CD8-positive, alpha-beta memory T cell (primary cell): ENCODE data around the gene DOCK2. TPM values are rescaled to one million over a fixed set of nuclear protein-coding genes. Genes with fewer than 3 reads are reported as not detected.

Source experiments
- CTCF ChIA-PET: fragments of 350-600 bp; sonication (Branson Sonifier 250); formaldehyde crosslinking; loops from one replicate; lab custom pipeline; 2021; ENCODE audit warnings: antibody characterized with exemption; lab: Charles Lee
- POLR2A ChIA-PET: fragments of 350-600 bp; sonication (Branson Sonifier 250); formaldehyde crosslinking; loops from one replicate; lab custom pipeline; 2021; ENCODE audit warnings: antibody characterized with exemption; lab: Charles Lee
- DNase-seq, 5 donors: peaks; one replicate each; pipeline versions ENCODE4 v3.0.0 to v3.0.0-alpha.2; 2020 to 2022; ENCODE audit warnings: mixed read lengths in 1 of 5
- H3K27ac ChIP-seq: one replicate; pipeline ENCODE4 v1.7.0; 2013; ENCODE audit warnings: low read depth, mild to moderate bottlenecking, low read length, moderate library complexity
- H3K27me3 ChIP-seq: 2 replicates; pipeline ENCODE4 v1.7.0; 2013; ENCODE audit warnings: low read length, mild to moderate bottlenecking; ENCODE audit not compliant: insufficient read depth, poor library complexity, severe bottlenecking
- H3K36me3 ChIP-seq: 2 replicates; pipeline ENCODE4 v1.7.0; 2013; ENCODE audit warnings: mild to moderate bottlenecking, low read length, moderate library complexity; ENCODE audit not compliant: insufficient read depth
- H3K4me1 ChIP-seq: 2 replicates; pipeline ENCODE4 v1.7.0; 2013; ENCODE audit warnings: mild to moderate bottlenecking, low read length, moderate library complexity; ENCODE audit not compliant: insufficient read depth
- H3K4me3 ChIP-seq: 2 replicates; pipeline ENCODE4 v1.7.0; 2013; ENCODE audit warnings: mild to moderate bottlenecking, low read length
- H3K9me3 ChIP-seq: 2 replicates; pipeline ENCODE4 v1.7.0; 2013; ENCODE audit warnings: mild to moderate bottlenecking, low read length
- H3K27ac Mint-ChIP-seq, 8 donors: one replicate each; pipeline ENCODE4 v1.8.0; 2020 to 2021; ENCODE audit warnings: mixed read lengths in 8 of 8, mild to moderate bottlenecking in 6 of 8, inconsistent platforms in 3 of 8, moderate library complexity in 3 of 8
- H3K27me3 Mint-ChIP-seq, 2 donors: one replicate each; pipeline ENCODE4 v1.8.0; 2020 to 2021; ENCODE audit warnings: mixed read lengths in 2 of 2, mild to moderate bottlenecking in 1 of 2, moderate library complexity in 1 of 2
- H3K36me3 Mint-ChIP-seq, 3 donors: one replicate each; pipeline ENCODE4 v1.8.0; 2020 to 2021; ENCODE audit warnings: mixed read lengths in 3 of 3, inconsistent platforms in 1 of 3, mild to moderate bottlenecking in 1 of 3
- H3K4me1 Mint-ChIP-seq, 3 donors: one replicate each; pipeline ENCODE4 v1.8.0; 2020 to 2021; ENCODE audit warnings: mixed read lengths in 3 of 3, inconsistent platforms in 1 of 3, mild to moderate bottlenecking in 1 of 3
- H3K4me3 Mint-ChIP-seq, 7 donors: one replicate each; pipeline ENCODE4 v1.8.0; 2020 to 2021; ENCODE audit warnings: mixed read lengths in 7 of 7, mild to moderate bottlenecking in 6 of 7, moderate library complexity in 4 of 7, inconsistent platforms in 2 of 7
- H3K9me3 Mint-ChIP-seq, 5 donors: one replicate each; pipeline ENCODE4 v1.8.0; 2020 to 2022; ENCODE audit warnings: mixed read lengths in 5 of 5, mild to moderate bottlenecking in 3 of 5, moderate library complexity in 2 of 5, inconsistent platforms in 1 of 5
- polyA plus RNA-seq: library from polyadenylated mRNA; unstranded; fragments of 300-500 nt; fragmentation: Illumina TruSeq; gene quantifications from one replicate; pipeline ENCODE4 v1.2.3, GENCODE V29; 2021
- total RNA-seq, 2 experiments: library from RNA; stranded (reverse); gene quantifications; one replicate each; pipeline ENCODE4 v1.2.3, GENCODE V29; 2021

The DOCK2 gene
- total and polyA plus RNA-seq, 3 experiments from 2014 or later, result 102 to 157 (median 155) TPM

DNA sequence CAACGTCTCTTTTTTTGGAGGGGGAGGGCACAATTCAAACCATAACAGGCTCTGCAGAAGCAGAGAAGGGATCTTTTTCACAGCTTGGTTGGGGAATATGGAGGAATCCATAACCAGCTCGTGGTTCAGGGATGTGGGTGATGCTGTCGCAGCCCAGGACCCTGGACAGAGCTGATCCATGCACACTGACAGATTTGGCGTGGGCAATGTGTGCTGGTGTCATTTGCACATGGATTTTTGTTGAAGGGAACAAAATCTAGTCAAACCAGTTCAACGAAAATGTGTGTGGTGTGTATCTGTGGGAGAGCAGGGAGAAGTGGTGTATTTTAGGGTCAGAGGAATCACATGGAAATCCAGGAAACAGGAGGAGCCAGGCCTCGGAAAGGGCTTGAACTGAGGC, 4.2 kb downstream of the DOCK2 start:
- Histone ChIP-seq H3K27ac (no peak overlapping the region), H3K4me1 (peaks cover 38% of the 10 kb centered on the region), H3K4me3 (no peak overlapping the region), H3K36me3 (no peaks in the 10 kb centered on the region), H3K27me3 (no peaks in the 10 kb centered on the region), H3K9me3 (no peaks in the 10 kb centered on the region)
- POLR2A ChIA-PET, result no interaction called here
- no peaks in the 10 kb centered on the region for H3K27me3 Mint-ChIP-seq
- CTCF ChIA-PET, result no interaction called here
- peak overlapping the region in 4 of 7 donors; percentile 5 to 67 (median 46) for H3K4me3 Mint-ChIP-seq
- no peak for DNase-seq
- H3K4me1 Mint-ChIP-seq, result peaks cover 77 to 90% (median 90%) of the 10 kb centered on the region in 3 donors
- H3K27ac Mint-ChIP-seq, result peak overlapping the region in 3 of 8 donors; percentile 4 to 12 (median 5)
- H3K9me3 Mint-ChIP-seq, result no peaks in the 10 kb centered on the region
- H3K36me3 Mint-ChIP-seq, result peaks cover 11 to 64% (median 18%) of the 10 kb centered on the region in 3 donors

DNA sequence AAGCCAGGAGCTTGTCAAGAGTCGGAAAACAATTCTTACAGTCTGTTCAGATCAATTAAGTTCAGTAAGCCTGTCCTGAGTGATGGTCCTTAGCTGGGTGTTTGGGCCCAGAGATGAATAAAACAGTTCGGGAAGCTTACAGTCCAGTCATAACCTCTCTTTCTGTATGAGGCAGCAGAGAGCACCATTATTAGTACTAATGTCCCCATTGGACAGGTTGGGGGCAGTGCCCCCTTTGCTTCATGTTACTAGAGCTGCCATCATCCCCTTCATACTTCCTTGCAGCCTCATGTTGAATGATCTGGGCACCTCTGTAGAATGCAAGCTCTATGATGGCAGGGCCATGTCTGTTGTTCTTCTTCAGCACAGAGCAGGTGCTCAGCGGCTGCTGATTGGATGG, 9.8 kb downstream of the DOCK2 start:
- Histone ChIP-seq H3K4me3 (no peak overlapping the region), H3K4me1 (peaks cover 58% of the 10 kb centered on the region), H3K36me3 (peaks cover 3% of the 10 kb centered on the region), H3K27ac (no peak overlapping the region), H3K27me3 (no peaks in the 10 kb centered on the region), H3K9me3 (no peaks in the 10 kb centered on the region)
- POLR2A ChIA-PET, result no interaction called here
- H3K27ac Mint-ChIP-seq, result peak overlapping the region in 6 of 8 donors; percentile 17 to 94 (median 78)
- DNase-seq, result no peak
- peak overlapping the region in 4 of 7 donors; percentile 42 to 78 (median 52) for H3K4me3 Mint-ChIP-seq
- CTCF ChIA-PET, result interaction anchor here (1.6 kb wide), 1 partner anchor 9 kb away, joined by 4 read pairs; no protein-coding TSS in a partner anchor
- H3K27me3 Mint-ChIP-seq, result no peaks in the 10 kb centered on the region
- peaks cover 89 to 97% (median 97%) of the 10 kb centered on the region in 3 donors for H3K4me1 Mint-ChIP-seq
- peaks cover 0 to 38% (median 11%) of the 10 kb centered on the region in 3 donors for H3K36me3 Mint-ChIP-seq
- H3K9me3 Mint-ChIP-seq, result no peaks in the 10 kb centered on the region

DNA sequence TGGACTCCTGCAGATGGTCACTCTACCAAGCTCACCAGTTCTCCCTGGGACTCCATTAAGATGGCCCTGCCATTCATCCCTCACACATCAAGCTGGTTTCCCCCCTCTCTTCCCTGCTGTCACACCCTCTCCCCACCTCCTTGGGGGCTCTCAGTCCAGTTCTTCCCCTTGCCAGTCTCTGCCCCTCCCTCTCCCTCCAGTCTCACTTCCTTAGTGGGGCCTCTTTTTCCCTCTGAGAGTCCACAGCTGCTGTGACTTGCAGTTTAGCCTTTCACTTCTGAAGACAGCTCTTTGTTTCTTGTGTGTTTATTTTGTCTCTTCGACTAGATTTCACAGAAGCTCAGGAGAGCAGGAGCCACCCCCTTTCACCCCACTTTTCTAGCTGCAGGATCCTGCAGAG, 10.5 kb downstream of the DOCK2 start:
- ChIA-PET POLR2A (no interaction called here), CTCF (interaction anchor here (1.6 kb wide), 1 partner anchor 10 kb away, joined by 4 read pairs; no protein-coding TSS in a partner anchor)
- no peaks in the 10 kb centered on the region for H3K9me3 ChIP-seq
- peaks cover 65% of the 10 kb centered on the region for H3K4me1 ChIP-seq
- Mint-ChIP-seq H3K36me3 (peaks cover 0 to 35% (median 11%) of the 10 kb centered on the region in 3 donors), H3K27ac (peak overlapping the region; percentile 39 to 94 (median 72)), H3K9me3 (no peaks in the 10 kb centered on the region), H3K27me3 (no peaks in the 10 kb centered on the region), H3K4me3 (peak overlapping the region in 6 of 7 donors; percentile 3 to 78 (median 36)), H3K4me1 (peaks cover 91 to 97% (median 97%) of the 10 kb centered on the region in 3 donors)
- H3K4me3 ChIP-seq, result no peak overlapping the region
- no peak overlapping the region for H3K27ac ChIP-seq
- DNase-seq, result no peak
- peaks cover 3% of the 10 kb centered on the region for H3K36me3 ChIP-seq
- no peaks in the 10 kb centered on the region for H3K27me3 ChIP-seq

DNA sequence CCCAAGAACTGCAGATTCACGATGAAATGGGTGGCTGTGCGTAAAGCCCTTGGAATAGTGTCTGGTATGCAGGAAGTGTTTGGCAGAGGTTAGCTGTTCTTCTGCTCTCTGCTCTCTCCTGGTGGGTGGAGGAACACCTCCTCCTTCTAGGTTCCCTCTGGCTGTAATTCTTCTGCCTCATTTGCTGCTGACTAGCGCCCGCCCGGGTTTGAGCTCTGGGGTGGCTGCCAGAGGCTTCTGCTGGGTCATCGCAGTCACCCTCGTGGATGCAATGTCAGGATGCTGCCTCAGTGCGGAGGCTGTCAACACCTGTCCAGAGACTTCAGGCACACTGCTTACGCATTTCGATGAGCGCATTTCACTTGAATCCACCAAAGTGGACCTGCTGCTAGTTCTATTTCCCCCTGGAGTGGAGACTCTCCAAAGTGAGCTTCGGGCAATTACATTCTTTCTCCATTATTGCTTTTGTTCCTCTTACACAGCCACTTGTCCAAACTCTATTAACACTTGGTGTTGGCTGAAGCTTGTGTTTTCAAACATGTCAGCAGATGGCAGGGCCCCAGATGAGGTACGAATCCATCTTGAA, 11.7 kb downstream of the DOCK2 start:
- H3K36me3 Mint-ChIP-seq, result peaks cover 0 to 32% (median 9%) of the 10 kb centered on the region in 3 donors
- H3K27ac Mint-ChIP-seq, result peak overlapping the region; percentile 38 to 99 (median 92)
- ChIA-PET POLR2A (interaction anchor here (0.6 kb wide), 1 partner anchor 51 kb away, joined by 3 read pairs; no protein-coding TSS in a partner anchor), CTCF (interaction anchor here (1.2 kb wide), 1 partner anchor 11 kb away, joined by 4 read pairs; no protein-coding TSS in a partner anchor)
- peaks cover 94 to 100% (median 99%) of the 10 kb centered on the region in 3 donors for H3K4me1 Mint-ChIP-seq
- H3K27me3 Mint-ChIP-seq, result no peaks in the 10 kb centered on the region
- no peaks in the 10 kb centered on the region for H3K9me3 ChIP-seq
- peak overlapping the region in 5 of 7 donors; percentile 30 to 89 (median 68) for H3K4me3 Mint-ChIP-seq
- DNase-seq, result no peak
- H3K9me3 Mint-ChIP-seq, result no peaks in the 10 kb centered on the region
- H3K27me3 ChIP-seq, result no peaks in the 10 kb centered on the region
- peaks cover 69% of the 10 kb centered on the region for H3K4me1 ChIP-seq
- H3K36me3 ChIP-seq, result peaks cover 3% of the 10 kb centered on the region
- no peak overlapping the region for H3K27ac ChIP-seq
- H3K4me3 ChIP-seq, result no peak overlapping the region

DNA sequence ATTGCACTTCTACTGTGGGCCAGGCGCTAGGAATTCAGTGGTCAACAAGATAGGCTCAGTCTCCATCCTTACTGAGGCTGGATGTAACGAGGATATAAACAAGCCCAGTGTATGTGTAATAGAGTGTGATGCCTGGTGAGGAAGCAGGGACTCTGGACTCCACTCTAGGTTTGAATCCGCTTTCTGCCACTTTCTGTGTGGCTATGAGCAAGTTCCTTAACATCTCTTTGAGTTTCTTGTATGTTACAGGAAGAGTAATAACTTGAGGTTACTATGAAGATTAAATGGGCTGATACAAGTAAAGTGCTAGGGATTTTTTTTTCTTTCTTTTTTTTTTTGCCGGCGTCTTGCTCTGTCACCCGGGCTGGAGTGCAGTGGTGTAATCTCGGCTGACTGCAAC, 12.4 kb downstream of the DOCK2 start:
- Histone ChIP-seq H3K27me3 (no peaks in the 10 kb centered on the region), H3K9me3 (no peaks in the 10 kb centered on the region), H3K4me1 (peaks cover 72% of the 10 kb centered on the region), H3K27ac (no peak overlapping the region), H3K36me3 (peaks cover 6% of the 10 kb centered on the region), H3K4me3 (no peak overlapping the region)
- Mint-ChIP-seq H3K9me3 (no peaks in the 10 kb centered on the region), H3K4me1 (peaks cover 97 to 100% (median 99%) of the 10 kb centered on the region in 3 donors), H3K4me3 (peak overlapping the region; percentile 5 to 89 (median 67)), H3K27me3 (no peaks in the 10 kb centered on the region), H3K36me3 (peaks cover 0 to 35% (median 9%) of the 10 kb centered on the region in 3 donors), H3K27ac (peak overlapping the region; percentile 73 to 99 (median 92))
- peak in 2 of 5 donors; percentile 15 to 34 for DNase-seq
- CTCF ChIA-PET, result interaction anchor here (1.2 kb wide), 1 partner anchor 12 kb away, joined by 4 read pairs; no protein-coding TSS in a partner anchor
- POLR2A ChIA-PET, result no interaction called here

DNA sequence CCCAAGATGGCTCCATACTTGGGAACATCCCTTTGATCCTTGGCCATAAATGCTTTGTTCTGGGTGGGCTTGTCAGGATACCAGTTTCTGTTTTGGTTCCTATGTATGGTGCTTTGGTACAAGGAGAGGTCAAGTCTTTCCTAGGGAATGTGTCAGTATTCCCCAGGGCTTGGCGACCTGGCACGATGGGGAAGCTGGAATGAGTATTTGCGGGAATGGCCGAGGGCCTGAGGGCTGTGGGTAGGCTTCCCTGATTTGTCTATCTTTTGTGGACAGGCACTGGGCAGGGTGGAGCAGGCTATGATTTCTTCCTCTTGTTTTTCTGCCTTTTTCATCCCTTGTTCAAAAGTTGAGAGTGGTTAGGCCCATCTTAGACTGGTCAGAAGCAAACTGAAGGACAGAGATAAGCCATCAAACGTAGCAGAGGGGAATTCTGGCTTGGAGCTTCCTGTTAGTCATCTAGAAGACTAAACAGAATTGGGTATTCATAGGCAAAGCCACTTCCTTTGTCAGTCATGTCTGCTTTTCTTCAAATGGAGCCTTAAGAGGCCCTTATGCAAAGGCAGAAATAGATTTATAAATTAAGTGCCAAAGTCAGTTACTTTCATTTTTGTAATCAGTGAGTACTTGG, 13.7 kb downstream of the DOCK2 start:
- POLR2A ChIA-PET, result interaction anchor here (0.6 to 0.9 kb wide), 2 partner anchors 13 to 14 kb away, joined by 3 read pairs; no protein-coding TSS in a partner anchor
- Mint-ChIP-seq H3K36me3 (peaks cover 0 to 42% (median 12%) of the 10 kb centered on the region in 3 donors), H3K4me1 (peaks cover 98 to 100% (median 100%) of the 10 kb centered on the region in 3 donors)

DNA sequence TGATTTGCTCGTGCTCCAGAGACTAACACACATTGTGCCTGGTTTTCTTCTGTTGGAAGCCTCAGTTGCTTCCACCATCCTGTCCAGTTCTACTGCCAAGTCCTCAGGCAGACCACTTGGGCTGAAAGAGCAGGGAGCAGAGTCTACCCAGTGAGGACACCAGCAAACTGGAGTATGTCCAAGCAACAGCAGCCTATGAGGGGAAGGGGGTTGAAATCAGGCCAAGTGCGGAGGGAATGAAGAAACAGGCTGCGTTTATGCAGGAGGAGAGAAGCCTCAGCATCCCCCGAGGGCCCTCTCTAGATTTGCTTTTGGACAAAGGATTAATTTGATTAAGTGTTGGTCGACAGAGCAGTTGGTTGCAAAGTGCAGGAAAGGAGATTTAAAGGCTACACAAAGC, 14.5 kb downstream of the DOCK2 start:
- no peak for DNase-seq
- H3K4me1 ChIP-seq, result peaks cover 88% of the 10 kb centered on the region
- peaks cover 18% of the 10 kb centered on the region for H3K36me3 ChIP-seq
- Mint-ChIP-seq H3K27me3 (no peaks in the 10 kb centered on the region), H3K4me1 (peaks cover 98 to 100% (median 100%) of the 10 kb centered on the region in 3 donors), H3K4me3 (peak overlapping the region in 6 of 7 donors; percentile 45 to 77 (median 74)), H3K9me3 (no peaks in the 10 kb centered on the region), H3K36me3 (peaks cover 0 to 45% (median 10%) of the 10 kb centered on the region in 3 donors), H3K27ac (peak overlapping the region; percentile 89 to 99 (median 92))
- H3K27me3 ChIP-seq, result no peaks in the 10 kb centered on the region
- ChIA-PET CTCF (interaction anchor here (1.1 to 1.6 kb wide), 2 partner anchors 14 to 20 kb away, joined by 3 read pairs; no protein-coding TSS in a partner anchor), POLR2A (interaction anchor here (0.6 to 0.9 kb wide), 2 partner anchors 14 to 15 kb away, joined by 3 read pairs; no protein-coding TSS in a partner anchor)
- H3K27ac ChIP-seq, result peak overlapping the region; percentile 28
- peak overlapping the region; percentile 32 for H3K4me3 ChIP-seq
- H3K9me3 ChIP-seq, result no peaks in the 10 kb centered on the region

More for the DNA sequence above, 13.7 kb downstream of the DOCK2 start:
- Mint-ChIP-seq H3K4me3 (peak overlapping the region; percentile 45 to 84 (median 75)), H3K27ac (peak overlapping the region; percentile 89 to 99 (median 92)), H3K27me3 (no peaks in the 10 kb centered on the region), H3K9me3 (no peaks in the 10 kb centered on the region)
- Histone ChIP-seq H3K36me3 (peaks cover 18% of the 10 kb centered on the region), H3K4me1 (peaks cover 85% of the 10 kb centered on the region), H3K4me3 (no peak overlapping the region), H3K27ac (peak overlapping the region; percentile 28), H3K27me3 (no peaks in the 10 kb centered on the region), H3K9me3 (no peaks in the 10 kb centered on the region)
- DNase-seq, result no peak
- CTCF ChIA-PET, result interaction anchor here (0.9 to 1.1 kb wide), 2 partner anchors 13 to 14 kb away, joined by 3 read pairs; partner anchors contain the start of gene DOCK2
